Keratinocyte (primary cell): ENCODE data around the gene C2orf81. TPM values are rescaled to one million over a fixed set of nuclear protein-coding genes. Genes with fewer than 3 reads are reported as not detected.

Experiments
- DNase-seq: peaks from one replicate; pipeline ENCODE4 v3.0.0-alpha.2; 2011; ENCODE audit warnings: low read depth, missing footprints, low spot score
- FAIRE-seq: peaks from 2 replicates; lab custom pipeline; 2011; peaks lifted over from hg19 to GRCh38; lab: Jason Lieb, UNC
- H2AFZ ChIP-seq: 2 replicates; pipeline ENCODE4 v1.6.0; 2012; ENCODE audit warnings: low read length, control low read depth, inconsistent platforms; ENCODE audit not compliant: control insufficient read depth
- H3K27ac ChIP-seq: 2 replicates; pipeline ENCODE4 v1.5.1; 2011; ENCODE audit warnings: low read length; ENCODE audit not compliant: control insufficient read depth, insufficient read depth
- H3K27me3 ChIP-seq: 3 replicates; pipeline ENCODE4 v1.6.0; 2011; ENCODE audit warnings: low read length; ENCODE audit not compliant: control insufficient read depth, insufficient read depth; ENCODE audit errors: extremely low read depth
- H3K36me3 ChIP-seq, 2 experiments: 2 replicates in 1 of 2; 3 replicates in 1 of 2; pipeline ENCODE4 v1.5.1; 2011; ENCODE audit warnings: low read length in 2 of 2, mild to moderate bottlenecking in 1 of 2; ENCODE audit not compliant: control insufficient read depth in 2 of 2, insufficient read depth in 2 of 2; ENCODE audit errors: extremely low read depth in 1 of 2
- H3K4me1 ChIP-seq: 3 replicates; pipeline ENCODE4 v1.5.1; 2011; ENCODE audit warnings: low read length; ENCODE audit not compliant: control insufficient read depth, insufficient read depth; ENCODE audit errors: extremely low read depth
- H3K4me2 ChIP-seq: 3 replicates; pipeline ENCODE4 v1.6.0; 2011; ENCODE audit warnings: low read depth, low read length; ENCODE audit not compliant: control insufficient read depth, insufficient read depth; ENCODE audit errors: extremely low read depth
- H3K4me3 ChIP-seq, 3 experiments: fragments of 200-600 bp in 1 of 3; sonication (generic) in 1 of 3; 2 replicates in 2 of 3; 3 replicates in 1 of 3; pipeline ENCODE4 v1.5.1; 2011 to 2016; ENCODE audit warnings: low read length in 3 of 3, mild to moderate bottlenecking in 3 of 3, control low read depth in 2 of 3, inconsistent platforms in 1 of 3, low read depth in 1 of 3, mixed read lengths in 1 of 3, mixed run types in 1 of 3, moderate library complexity in 1 of 3; ENCODE audit not compliant: control insufficient read depth in 2 of 3, insufficient read depth in 2 of 3; ENCODE audit errors: extremely low read depth in 1 of 3
- H3K79me2 ChIP-seq: 2 replicates; pipeline ENCODE4 v1.6.0; 2012; ENCODE audit warnings: low read length; ENCODE audit not compliant: control insufficient read depth, insufficient read depth
- H3K9ac ChIP-seq: 3 replicates; pipeline ENCODE4 v1.6.0; 2011; ENCODE audit warnings: low read length; ENCODE audit not compliant: control insufficient read depth, insufficient read depth; ENCODE audit errors: extremely low read depth
- H3K9me1 ChIP-seq: 3 replicates; pipeline ENCODE4 v1.6.0; 2011; ENCODE audit warnings: low read length; ENCODE audit not compliant: control insufficient read depth, insufficient read depth; ENCODE audit errors: extremely low read depth
- H3K9me3 ChIP-seq: 2 replicates; pipeline ENCODE4 v1.5.1; 2012; ENCODE audit warnings: low read depth, low read length; ENCODE audit not compliant: control insufficient read depth
- H4K20me1 ChIP-seq: 3 replicates; pipeline ENCODE4 v1.6.0; 2011; ENCODE audit warnings: low read length; ENCODE audit not compliant: control insufficient read depth, insufficient read depth; ENCODE audit errors: extremely low read depth
- EZH2 ChIP-seq: IDR thresholded peaks from one replicate; pipeline ENCODE4 v1.6.1; 2012; ENCODE audit warnings: inconsistent platforms, mild to moderate bottlenecking, low read length, moderate library complexity
- dilution Hi-C: fragments of 300-500 bp; cut with MboI; formaldehyde crosslinking; loops from one replicate; pipeline ENCODE4 v1.7.0; 2020; ENCODE audit warnings: low sequenced_read_pairs; ENCODE audit not compliant: extremely low pct_ligation_motif_present
- polyA plus RNA-seq, 5 experiments: library from polyadenylated mRNA; depleted of rRNA in 3 of 5; stranded (reverse) in 3 of 5; stranded (forward) in 1 of 5; unstranded in 1 of 5; fragments of >200 nt; gene quantifications; 1 replicate in 1 of 5; 2 replicates in 3 of 5; 3 replicates in 1 of 5; pipeline versions ENCODE4 v1.2.1 to v1.2.3, GENCODE V29; 2011 to 2012; ENCODE audit warnings: missing spikeins in 2 of 5, low read depth in 1 of 5, low replicate concordance in 1 of 5
- TF ChIP-seq, protein P1 (sequence below), 3 experiments: IDR thresholded peaks in 1 of 3; conservative IDR thresholded peaks in 1 of 3; optimal IDR thresholded peaks in 1 of 3; 2 replicates in 2 of 3; 3 replicates in 1 of 3; pipeline versions ENCODE3 to v1.5.1; 2011; ENCODE audit warnings: low read length in 3 of 3, mild to moderate bottlenecking in 3 of 3, moderate library complexity in 2 of 3, control low read depth in 1 of 3, inconsistent platforms in 1 of 3; ENCODE audit not compliant: insufficient read depth in 2 of 3; ENCODE audit errors: extremely low read depth in 1 of 3

C2orf81 gene
- polyA plus RNA-seq, 1 donor (not counting 4 experiments of a cell fraction or from before 2014, with no cell fraction given), result 0.58 TPM

DNA sequence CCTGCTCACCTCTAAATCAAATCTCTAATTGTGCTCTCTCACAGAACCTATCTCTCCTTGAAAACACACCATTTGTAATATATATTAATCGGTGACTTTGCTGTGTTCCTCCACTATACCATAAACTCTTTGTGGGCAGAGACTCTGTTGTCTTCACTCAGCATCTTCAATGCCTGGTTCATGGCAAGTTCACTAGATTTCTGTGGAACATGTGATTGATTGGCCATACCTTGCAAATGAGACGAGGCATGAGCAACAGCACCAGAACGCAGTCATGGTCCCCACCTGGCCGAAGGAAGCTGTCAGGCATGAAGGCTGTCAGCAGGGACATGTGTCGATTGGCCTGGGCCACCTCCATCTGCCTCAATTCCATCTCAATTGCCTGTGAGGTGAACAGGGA is 52.9 kb downstream of the C2orf81 start:
- H2AFZ ChIP-seq, result no peak overlapping the region
- peaks cover 50 to 62% of the 10 kb centered on the region in 2 experiments for H3K36me3 ChIP-seq
- no peak for FAIRE-seq

DNA sequence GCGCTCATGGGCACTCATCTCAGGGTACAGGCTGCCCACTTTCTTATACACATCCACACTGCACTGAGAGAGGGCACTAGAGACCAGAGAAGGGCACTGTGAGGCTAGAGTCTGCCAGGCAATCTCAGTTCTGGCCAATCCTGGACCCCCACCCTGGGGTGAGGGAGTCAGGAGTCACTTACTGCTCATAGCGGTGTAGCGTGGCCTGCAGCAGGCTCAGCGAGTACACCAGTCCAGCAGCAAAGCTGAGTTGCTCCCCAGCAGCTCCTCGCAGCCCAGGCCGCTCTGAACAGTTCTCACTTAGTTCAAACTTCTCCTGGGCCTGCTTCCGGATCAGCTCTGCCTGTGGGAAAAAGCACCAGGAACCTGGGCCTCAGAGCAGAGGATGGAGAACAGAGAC is 53.6 kb downstream of the C2orf81 start:
- H3K36me3 ChIP-seq, result peaks cover 55 to 67% of the 10 kb centered on the region in 2 experiments
- H3K4me2 ChIP-seq, result no peak overlapping the region
- dilution Hi-C loops, result no loop called here
- H2AFZ ChIP-seq, result no peak overlapping the region
- DNase-seq (no peak), FAIRE-seq (no peak)
- H3K27me3 ChIP-seq, result no peaks in the 10 kb centered on the region
- H3K27ac ChIP-seq, result no peak overlapping the region
- H3K9me3 ChIP-seq, result no peaks in the 10 kb centered on the region
- H3K9me1 ChIP-seq, result no peaks in the 10 kb centered on the region
- H3K79me2 ChIP-seq, result no peaks in the 10 kb centered on the region
- TF ChIP-seq, protein P1, sequence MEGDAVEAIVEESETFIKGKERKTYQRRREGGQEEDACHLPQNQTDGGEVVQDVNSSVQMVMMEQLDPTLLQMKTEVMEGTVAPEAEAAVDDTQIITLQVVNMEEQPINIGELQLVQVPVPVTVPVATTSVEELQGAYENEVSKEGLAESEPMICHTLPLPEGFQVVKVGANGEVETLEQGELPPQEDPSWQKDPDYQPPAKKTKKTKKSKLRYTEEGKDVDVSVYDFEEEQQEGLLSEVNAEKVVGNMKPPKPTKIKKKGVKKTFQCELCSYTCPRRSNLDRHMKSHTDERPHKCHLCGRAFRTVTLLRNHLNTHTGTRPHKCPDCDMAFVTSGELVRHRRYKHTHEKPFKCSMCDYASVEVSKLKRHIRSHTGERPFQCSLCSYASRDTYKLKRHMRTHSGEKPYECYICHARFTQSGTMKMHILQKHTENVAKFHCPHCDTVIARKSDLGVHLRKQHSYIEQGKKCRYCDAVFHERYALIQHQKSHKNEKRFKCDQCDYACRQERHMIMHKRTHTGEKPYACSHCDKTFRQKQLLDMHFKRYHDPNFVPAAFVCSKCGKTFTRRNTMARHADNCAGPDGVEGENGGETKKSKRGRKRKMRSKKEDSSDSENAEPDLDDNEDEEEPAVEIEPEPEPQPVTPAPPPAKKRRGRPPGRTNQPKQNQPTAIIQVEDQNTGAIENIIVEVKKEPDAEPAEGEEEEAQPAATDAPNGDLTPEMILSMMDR (optimal IDR thresholded peaks at IDR 0.05 in 1 of 3, IDR thresholded peaks at IDR 0.05 in 1 of 3, conservative IDR thresholded peaks at IDR 0.05 in 1 of 3; ENCODE audit: extremely low read depth in 1 of 3, insufficient read depth in 2 of 3, low read length in 3 of 3), result no peak
- TF ChIP-seq EZH2, result no peak
- H3K9ac ChIP-seq, result no peak overlapping the region
- no peaks in the 10 kb centered on the region for H4K20me1 ChIP-seq
- H3K4me3 ChIP-seq, result no peak overlapping the region
- peaks cover 2% of the 10 kb centered on the region for H3K4me1 ChIP-seq

More for the DNA sequence above, 52.9 kb downstream of the C2orf81 start:
- Histone ChIP-seq H3K27me3 (no peaks in the 10 kb centered on the region), H3K9ac (no peak overlapping the region), H4K20me1 (no peaks in the 10 kb centered on the region), H3K9me3 (no peaks in the 10 kb centered on the region), H3K4me3 (no peak overlapping the region), H3K27ac (no peak overlapping the region), H3K9me1 (no peaks in the 10 kb centered on the region), H3K79me2 (no peaks in the 10 kb centered on the region), H3K4me2 (no peak overlapping the region), H3K4me1 (peaks cover 10% of the 10 kb centered on the region)
- dilution Hi-C loops, result no loop called here
- DNase-seq, result no peak
- TF ChIP-seq EZH2, result no peak
- TF ChIP-seq, protein P1 (optimal IDR thresholded peaks at IDR 0.05 in 1 of 3, IDR thresholded peaks at IDR 0.05 in 1 of 3, conservative IDR thresholded peaks at IDR 0.05 in 1 of 3; ENCODE audit: extremely low read depth in 1 of 3, insufficient read depth in 2 of 3, low read length in 3 of 3), result no peak
